Testis (tissue), 3 donors: Measurements from ENCODE around the gene SCP2. TPM values are rescaled to one million over a fixed set of nuclear protein-coding genes. Genes with fewer than 3 reads are reported as not detected.

Experiments
- DNase-seq: peaks from one replicate; pipeline ENCODE4 v3.0.0-alpha.2; 2019
- H3K27ac ChIP-seq, 2 donors: fragments of 200-600 bp; sonication (generic); one replicate each; pipeline ENCODE4 v1.5.1; 2019
- H3K27me3 ChIP-seq: fragments of 200-600 bp; sonication (generic); one replicate; pipeline ENCODE4 v1.5.1; 2019
- H3K36me3 ChIP-seq: fragments of 200-600 bp; sonication (generic); one replicate; pipeline ENCODE4 v1.5.1; 2017; ENCODE audit warnings: low read depth; ENCODE audit errors: missing control alignments
- H3K4me1 ChIP-seq: fragments of 200-600 bp; sonication (generic); one replicate; pipeline ENCODE4 v1.5.1; 2019
- H3K4me3 ChIP-seq, 2 donors: fragments of 200-600 bp; sonication (generic); one replicate each; pipeline ENCODE4 v1.5.1; 2017 to 2019
- H3K9me3 ChIP-seq: fragments of 200-600 bp; sonication (generic); one replicate; pipeline ENCODE4 v1.5.1; 2017
- CTCF ChIP-seq, 3 experiments: fragments of 450-650 bp in 2 of 3; fragments of 200-600 bp in 1 of 3; sonication (generic) in 1 of 3; IDR thresholded peaks; one replicate each; pipeline ENCODE4 v1.5.1; 2016 to 2019; ENCODE audit warnings: antibody characterized with exemption in 3 of 3, mild to moderate bottlenecking in 2 of 3, moderate library complexity in 1 of 3
- POLR2A ChIP-seq: fragments of 450-650 bp; IDR thresholded peaks from one replicate; pipeline ENCODE4 v1.6.1; 2017; ENCODE audit warnings: antibody characterized with exemption, mild to moderate bottlenecking, moderate library complexity
- WGBS, 2 donors: methylation state at CpG; one replicate each; pipeline ENCODE4 v1.1.5; 2018; 5-methylcytosine and 5-hydroxymethylcytosine counted together
- intact Hi-C: fragments of 100-400 bp; cut with DNase I; formaldehyde crosslinking; loops from one replicate; pipeline ENCODE4 v1.15.1; 2023; ENCODE audit warnings: low total_unique reads
- polyA plus RNA-seq: library from polyadenylated mRNA; stranded (reverse); fragments of 350-450 nt; fragmentation: Illumina TruSeq; extraction: RNeasy Lipid Tissue Mini Kit (QIAGEN cat#74804); gene quantifications from one replicate; pipeline ENCODE4 v1.2.3, GENCODE V29; 2014; ENCODE audit warnings: low read depth, low replicate concordance; ENCODE audit not compliant: insufficient read depth
- total RNA-seq, 2 donors: library from RNA; depleted of rRNA; stranded (reverse); fragments of >200 nt; gene quantifications; one replicate each; pipeline ENCODE4 v1.2.3, GENCODE V29; 2016

SCP2 gene
- total and polyA plus RNA-seq, 3 donors from 2014 or later = 102 to 108 (median 103) TPM

- intact Hi-C loops = no loop called here
- H3K27ac ChIP-seq = peak overlapping the region in 1 of 2 donors; percentile 21
- TF ChIP-seq CTCF (IDR thresholded peaks at IDR 0.05) = no peak
- DNase-seq = no peak
- no peak overlapping the region for H3K4me3 ChIP-seq
- H3K27me3 ChIP-seq = no peaks in the 10 kb centered on the region
- H3K4me1 ChIP-seq = peaks cover 28% of the 10 kb centered on the region
- H3K36me3 ChIP-seq = no peaks in the 10 kb centered on the region
- WGBS, 2 donors = 93 to 100% methylated on average over 1 of the region's 1 CpG
- H3K9me3 ChIP-seq = no peaks in the 10 kb centered on the region
Observed at GRCh38 chr1:52917581-52917980, 9.5 kb upstream of the SCP2 start.

- TF ChIP-seq CTCF (IDR thresholded peaks at IDR 0.05) = no peak
- TF ChIP-seq POLR2A = no peak
- WGBS, 2 donors = 79 to 84% methylated on average over 6 of the region's 6 CpGs
- H3K4me1 ChIP-seq = peaks cover 28% of the 10 kb centered on the region
- no peak for DNase-seq
- intact Hi-C loops = no loop called here
- H3K4me3 ChIP-seq = no peak overlapping the region
- no peaks in the 10 kb centered on the region for H3K36me3 ChIP-seq
- H3K27me3 ChIP-seq = no peaks in the 10 kb centered on the region
- H3K9me3 ChIP-seq = no peaks in the 10 kb centered on the region
- H3K27ac ChIP-seq = no peak overlapping the region
Observed at GRCh38 chr1:52918201-52918600, 8.9 kb upstream of the SCP2 start.

GRCh38 chr1:52919051-52919722, 7.9 kb upstream of the SCP2 start:
- Histone ChIP-seq H3K27ac (no peak overlapping the region), H3K4me3 (no peak overlapping the region), H3K4me1 (peaks cover 28% of the 10 kb centered on the region), H3K36me3 (no peaks in the 10 kb centered on the region), H3K27me3 (no peaks in the 10 kb centered on the region), H3K9me3 (no peaks in the 10 kb centered on the region)
- TF ChIP-seq POLR2A = no peak
- no peak for TF ChIP-seq CTCF (IDR thresholded peaks at IDR 0.05)
- DNase-seq = no peak
- intact Hi-C loops = no loop called here
- WGBS, 2 donors = 87 to 95% methylated on average over 6 to 7 of the region's 7 CpGs

- H3K4me1 ChIP-seq = peaks cover 23% of the 10 kb centered on the region
- intact Hi-C loops = loop anchor here (10.0 kb wide), 1 partner anchor 265 kb away; no protein-coding TSS in a partner anchor
Observed at GRCh38 chr1:52919723-52920483, 7.2 kb upstream of the SCP2 start.

More at GRCh38 chr1:52919723-52920483, 7.2 kb upstream of the SCP2 start:
- TF ChIP-seq CTCF (IDR thresholded peaks at IDR 0.05) (no peak), POLR2A (no peak)
- H3K27me3 ChIP-seq = no peaks in the 10 kb centered on the region
- H3K36me3 ChIP-seq = no peaks in the 10 kb centered on the region
- peak overlapping the region; percentile 93 to 95 for H3K27ac ChIP-seq
- no peaks in the 10 kb centered on the region for H3K9me3 ChIP-seq
- no peak overlapping the region for H3K4me3 ChIP-seq
- no peak for DNase-seq
- 73 to 75% methylated on average over 10 of the region's 10 CpGs for WGBS, 2 donors
